Hepatic stellate cell (primary cell): ENCODE data around the gene PLEKHG4B.
"Not testable (repeated sequence)": the region's sequence is repeated elsewhere in the genome, so short reads cannot be mapped to it uniquely, and the experiment has no call there.

ENCODE experiments used
- DNase-seq: peaks from one replicate; pipeline ENCODE4 v3.0.0; 2011; ENCODE audit warnings: low spot score

The PLEKHG4B gene

GRCh38 chr5:233426-233825, 141.5 kb downstream of the PLEKHG4B start:
- DNase-seq = not testable (repeated sequence)

- DNase-seq = no peak
These were observed 142.5 kb downstream of the PLEKHG4B start for GRCh38 chr5:234450-234849.

- DNase-seq = not testable (repeated sequence)
These were observed 143.6 kb downstream of the PLEKHG4B start for GRCh38 chr5:235527-235926.

- not testable (repeated sequence) for DNase-seq
These were observed 146.0 kb downstream of the PLEKHG4B start for GRCh38 chr5:237931-238330.
